Body of pancreas (tissue), 4 donors: ENCODE data around the gene SLC2A8.

ENCODE experiments used
- POLR2A ChIP-seq, 3 donors: fragments of 450-650 bp; IDR thresholded peaks; one replicate each; pipeline ENCODE4 v1.6.1; 2016; ENCODE audit warnings: antibody characterized with exemption in 3 of 3, mild to moderate bottlenecking in 2 of 3
- TF ChIP-seq, protein P1 (sequence below), 7 experiments: fragments of 450-650 bp in 4 of 7; fragments of 200-600 bp in 3 of 7; sonication (generic) in 3 of 7; IDR thresholded peaks; one replicate each; pipeline ENCODE4 v1.5.1; 2016 to 2019; ENCODE audit warnings: antibody characterized with exemption in 7 of 7

DNA sequence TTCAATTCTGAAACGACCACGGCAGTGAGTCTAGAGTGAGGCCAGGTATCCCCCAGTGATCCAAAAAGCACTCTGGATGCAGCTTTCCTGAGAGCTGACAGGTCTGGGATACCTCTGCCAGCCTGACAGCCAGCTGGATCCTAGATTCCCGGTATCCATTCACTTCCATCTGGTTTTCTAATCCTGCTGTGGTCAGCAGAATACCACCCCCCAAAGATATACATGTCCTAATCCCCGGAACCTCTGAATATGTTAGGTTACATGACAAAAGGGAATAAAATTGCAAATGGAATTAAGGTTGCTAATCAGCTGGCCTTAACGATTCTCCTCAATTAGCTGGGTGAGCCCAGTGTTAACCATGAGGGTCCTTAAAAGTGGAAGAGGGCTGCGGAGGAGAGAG is 25.8 kb downstream of the SLC2A8 start:
- TF ChIP-seq POLR2A (IDR thresholded peaks at IDR 0.05) = no peak
- TF ChIP-seq, protein P1, sequence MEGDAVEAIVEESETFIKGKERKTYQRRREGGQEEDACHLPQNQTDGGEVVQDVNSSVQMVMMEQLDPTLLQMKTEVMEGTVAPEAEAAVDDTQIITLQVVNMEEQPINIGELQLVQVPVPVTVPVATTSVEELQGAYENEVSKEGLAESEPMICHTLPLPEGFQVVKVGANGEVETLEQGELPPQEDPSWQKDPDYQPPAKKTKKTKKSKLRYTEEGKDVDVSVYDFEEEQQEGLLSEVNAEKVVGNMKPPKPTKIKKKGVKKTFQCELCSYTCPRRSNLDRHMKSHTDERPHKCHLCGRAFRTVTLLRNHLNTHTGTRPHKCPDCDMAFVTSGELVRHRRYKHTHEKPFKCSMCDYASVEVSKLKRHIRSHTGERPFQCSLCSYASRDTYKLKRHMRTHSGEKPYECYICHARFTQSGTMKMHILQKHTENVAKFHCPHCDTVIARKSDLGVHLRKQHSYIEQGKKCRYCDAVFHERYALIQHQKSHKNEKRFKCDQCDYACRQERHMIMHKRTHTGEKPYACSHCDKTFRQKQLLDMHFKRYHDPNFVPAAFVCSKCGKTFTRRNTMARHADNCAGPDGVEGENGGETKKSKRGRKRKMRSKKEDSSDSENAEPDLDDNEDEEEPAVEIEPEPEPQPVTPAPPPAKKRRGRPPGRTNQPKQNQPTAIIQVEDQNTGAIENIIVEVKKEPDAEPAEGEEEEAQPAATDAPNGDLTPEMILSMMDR (IDR thresholded peaks at IDR 0.05) = no peak
